IMR-90 (cell line): ENCODE results near the gene FSTL5. TPM values are rescaled to one million over a fixed set of nuclear protein-coding genes. Genes with fewer than 3 reads are reported as not detected.

Source experiments
- ATAC-seq: fragments of 200-7000 bp; cut with Tn5 transposase; 2 replicates; pipeline ENCODE4 v1.9.1; 2020; ENCODE audit warnings: low read depth, mild to moderate bottlenecking, moderate library complexity
- BruUV-seq: library from RNA; stranded (reverse); fragments of 400-500 nt; replicated peaks from 2 replicates; lab custom pipeline; 2021; lab: Mats Ljungman, UMichigan
- CTCF ChIA-PET: fragments of 300-600 bp; formaldehyde crosslinking; extraction: SDS; loops from one replicate; lab custom pipeline; 2021; ENCODE audit warnings: antibody characterized with exemption; lab: Yijun Ruan, JAX
- POLR2A ChIA-PET: fragments of 300-600 bp; sonication (Branson Sonifier 250); formaldehyde crosslinking; loops from one replicate; lab custom pipeline; 2022; ENCODE audit warnings: antibody characterized with exemption; ENCODE audit not compliant: unreplicated experiment; lab: Charles Lee
- DNase-seq: peaks from one replicate; pipeline ENCODE4 v3.0.0; 2013
- H2AFZ ChIP-seq: replicated peaks from 2 replicates; pipeline ENCODE3; 2013; ENCODE audit warnings: low read length, mild to moderate bottlenecking; ENCODE audit not compliant: poor library complexity
- H2AK5ac ChIP-seq: 2 replicates; pipeline ENCODE4 v1.6.1; 2013; ENCODE audit warnings: low read depth, low read length, inconsistent platforms
- H2AK9ac ChIP-seq: replicated peaks from 2 replicates; pipeline ENCODE3; 2013; ENCODE audit warnings: mild to moderate bottlenecking, low read depth, low read length, moderate library complexity; ENCODE audit not compliant: poor library complexity
- H2BK120ac ChIP-seq: 2 replicates; pipeline ENCODE4 v1.6.1; 2013; ENCODE audit warnings: low read depth, low read length, inconsistent platforms
- H2BK15ac ChIP-seq: 3 replicates; pipeline ENCODE4 v1.6.1; 2013; ENCODE audit warnings: low read depth, low read length, inconsistent platforms
- H2BK20ac ChIP-seq: 2 replicates; pipeline ENCODE4 v1.6.1; 2013; ENCODE audit warnings: low read depth, mild to moderate bottlenecking, inconsistent platforms, low read length, moderate library complexity
- H2BK5ac ChIP-seq: 2 replicates; pipeline ENCODE4 v1.6.1; 2013; ENCODE audit warnings: mild to moderate bottlenecking, low read depth, low read length, inconsistent platforms; ENCODE audit not compliant: poor library complexity, severe bottlenecking
- H3K14ac ChIP-seq: replicated peaks from 2 replicates; pipeline ENCODE4 v1.6.1; 2013; ENCODE audit warnings: low read depth, low read length, inconsistent platforms
- H3K18ac ChIP-seq: 2 replicates; pipeline ENCODE4 v1.6.1; 2013; ENCODE audit warnings: low read depth, low read length, control low read depth
- H3K23ac ChIP-seq: 2 replicates; pipeline ENCODE4 v1.6.1; 2013; ENCODE audit warnings: low read depth, low read length, inconsistent platforms
- H3K27ac ChIP-seq: 2 replicates; pipeline ENCODE4 v1.5.1; 2013; ENCODE audit warnings: mild to moderate bottlenecking, control low read depth, low read length; ENCODE audit not compliant: insufficient read depth
- H3K27me3 ChIP-seq: 2 replicates; pipeline ENCODE4 v1.6.1; 2013; ENCODE audit warnings: low read length; ENCODE audit not compliant: control insufficient read depth, insufficient read depth
- H3K36me3 ChIP-seq: 2 replicates; pipeline ENCODE4 v1.6.1; 2013; ENCODE audit warnings: low read length, mixed read lengths; ENCODE audit not compliant: control insufficient read depth, insufficient read depth
- H3K4ac ChIP-seq: 2 replicates; pipeline ENCODE4 v1.6.1; 2013; ENCODE audit warnings: low read depth, low read length, inconsistent platforms
- H3K4me1 ChIP-seq: 2 replicates; pipeline ENCODE4 v1.6.1; 2013; ENCODE audit warnings: low read length, mixed read lengths; ENCODE audit not compliant: control insufficient read depth, insufficient read depth
- H3K4me2 ChIP-seq: 2 replicates; pipeline ENCODE4 v1.6.1; 2013; ENCODE audit warnings: low read depth, mild to moderate bottlenecking, control low read depth, low read length, moderate library complexity
- H3K4me3 ChIP-seq: 2 replicates; pipeline ENCODE4 v1.5.1; 2013; ENCODE audit warnings: low read depth, mild to moderate bottlenecking, control low read depth, low read length, moderate library complexity; ENCODE audit not compliant: insufficient read depth
- H3K56ac ChIP-seq: 2 replicates; pipeline ENCODE4 v1.6.1; 2013; ENCODE audit warnings: low read length, inconsistent platforms; ENCODE audit not compliant: insufficient read depth; ENCODE audit errors: extremely low read depth
- H3K79me1 ChIP-seq, 2 experiments: 2 replicates each; pipeline ENCODE4 v1.6.1; 2013; ENCODE audit warnings: low read length in 2 of 2, inconsistent platforms in 1 of 2, low read depth in 1 of 2
- H3K9ac ChIP-seq: 2 replicates; pipeline ENCODE4 v1.6.1; 2013; ENCODE audit warnings: low read depth, low read length, control low read depth
- H3K9me1 ChIP-seq: 2 replicates; pipeline ENCODE4 v1.6.1; 2013; ENCODE audit warnings: low read length, inconsistent platforms; ENCODE audit not compliant: insufficient read depth
- H3K9me3 ChIP-seq: 2 replicates; pipeline ENCODE4 v1.6.1; 2013; ENCODE audit warnings: low read length; ENCODE audit not compliant: control insufficient read depth, insufficient read depth
- H4K20me1 ChIP-seq: 2 replicates; pipeline ENCODE4 v1.6.1; 2013; ENCODE audit warnings: low read length, inconsistent platforms; ENCODE audit not compliant: insufficient read depth
- H4K5ac ChIP-seq: 2 replicates; pipeline ENCODE4 v1.6.1; 2013; ENCODE audit warnings: mild to moderate bottlenecking, low read depth, low read length, control low read depth
- H4K8ac ChIP-seq, 2 experiments: 2 replicates each; pipeline ENCODE4 v1.6.1; 2013; ENCODE audit warnings: low read depth in 2 of 2, low read length in 2 of 2, control low read depth in 1 of 2, inconsistent platforms in 1 of 2
- H4K91ac ChIP-seq: 2 replicates; pipeline ENCODE4 v1.6.1; 2013; ENCODE audit warnings: low read depth, low read length, inconsistent platforms; ENCODE audit not compliant: insufficient read depth
- CEBPB ChIP-seq: IDR thresholded peaks from 2 replicates; pipeline ENCODE4 v1.6.1; 2012; ENCODE audit warnings: low read depth, low read length, improper control_type of control experiment
- CHD1 ChIP-seq: IDR thresholded peaks from 2 replicates; pipeline ENCODE4 v1.6.1; 2012; ENCODE audit warnings: low read depth, low read length, improper control_type of control experiment
- CTCF ChIP-seq: conservative IDR thresholded peaks from 2 replicates; pipeline ENCODE4 v1.5.1; 2012; ENCODE audit warnings: mild to moderate bottlenecking, low read depth, low read length, improper control_type of control experiment
- MAFK ChIP-seq: IDR thresholded peaks from 2 replicates; pipeline ENCODE4 v1.6.1; 2012; ENCODE audit warnings: low read depth, low read length, improper control_type of control experiment
- MXI1 ChIP-seq: IDR thresholded peaks from 2 replicates; pipeline ENCODE4 v1.6.1; 2012; ENCODE audit warnings: low read depth, mild to moderate bottlenecking, low read length, moderate library complexity, borderline replicate concordance
- RCOR1 ChIP-seq: IDR thresholded peaks from 2 replicates; pipeline ENCODE4 v1.6.1; 2012; ENCODE audit warnings: mild to moderate bottlenecking, low read length, improper control_type of control experiment; ENCODE audit not compliant: insufficient replicate concordance
- WGBS, 2 experiments: methylation state at CpG; one replicate each; pipeline versions ENCODE4 v1.1.5 to v1.1.7; 2013; ENCODE audit warnings: missing lambda C conversion rate in 2 of 2; ENCODE audit not compliant: insufficient read length in 1 of 2; ENCODE audit errors: extremely low coverage in 2 of 2; 5-methylcytosine and 5-hydroxymethylcytosine counted together
- dilution Hi-C: fragments of 300-500 bp; cut with HindIII; formaldehyde crosslinking; loops from one replicate; pipeline ENCODE4 v1.14.3; 2018; ENCODE audit warnings: low sequenced_read_pairs; ENCODE audit not compliant: unreplicated experiment
- in situ Hi-C: fragments of 300-500 bp; cut with MboI; formaldehyde crosslinking; loops from 3 replicates; pipeline ENCODE4 v1.14.3; 2019; ENCODE audit warnings: low sequenced_read_pairs, inconsistent platforms, mixed read lengths
- intact Hi-C: fragments of 100-400 bp; cut with micrococcal nuclease; formaldehyde crosslinking; loops from 2 replicates; pipeline ENCODE4 v1.10.0; 2022
- polyA plus RNA-seq, 3 experiments: library from polyadenylated mRNA; depleted of rRNA; stranded (reverse); fragments of >200 nt; gene quantifications; 2 replicates each; pipeline ENCODE4 v1.2.3, GENCODE V29; 2012; ENCODE audit warnings: low replicate concordance in 1 of 3
- total RNA-seq: library from RNA; depleted of rRNA; stranded (reverse); fragments of >200 nt; gene quantifications from 2 replicates; pipeline ENCODE4 v1.2.3, GENCODE V29; 2012

FSTL5 gene
- total and polyA plus RNA-seq, 2 of the 4 experiments (the other 2 are of a cell fraction) = under 0.01 TPM; not detected in 1

GRCh38 chr4:161822174-161822573 lies 341.6 kb downstream of the FSTL5 start:
- no peak overlapping the region for H2BK5ac ChIP-seq
- H4K20me1 ChIP-seq = no peaks in the 10 kb centered on the region
- no peaks in the 10 kb centered on the region for H3K9me1 ChIP-seq
- H3K4me2 ChIP-seq = no peak overlapping the region
- H2AFZ ChIP-seq = no peak overlapping the region
- POLR2A ChIA-PET = no interaction called here
- H3K4ac ChIP-seq = no peak overlapping the region
- no TSS peak for BruUV-seq
- H3K4me3 ChIP-seq = no peak overlapping the region
- no peak overlapping the region for H3K23ac ChIP-seq
- H2BK120ac ChIP-seq = no peak overlapping the region
- intact Hi-C loops = no loop called here
- no peak overlapping the region for H3K56ac ChIP-seq
- peaks cover 10% of the 10 kb centered on the region for H3K9me3 ChIP-seq
- H3K14ac ChIP-seq = no peak overlapping the region
- no peak overlapping the region for H3K18ac ChIP-seq
- ATAC-seq (no peak), DNase-seq (no peak)
- H3K36me3 ChIP-seq = no peaks in the 10 kb centered on the region
- H4K91ac ChIP-seq = no peak overlapping the region
- no peak overlapping the region for H2BK20ac ChIP-seq
- no peak overlapping the region for H3K27ac ChIP-seq
- no peak overlapping the region for H3K9ac ChIP-seq
- H2AK9ac ChIP-seq = no peak overlapping the region
- H4K8ac ChIP-seq = no peak overlapping the region
- TF ChIP-seq CTCF (no peak), RCOR1 (no peak), MAFK (no peak), CEBPB (no peak), MXI1 (no peak), CHD1 (no peak)
- no peak overlapping the region for H2BK15ac ChIP-seq
- dilution Hi-C loops = no loop called here
- H3K27me3 ChIP-seq = no peaks in the 10 kb centered on the region
- no peak overlapping the region for H4K5ac ChIP-seq
- CTCF ChIA-PET = no interaction called here
- no peaks in the 10 kb centered on the region for H3K4me1 ChIP-seq
- no CpG with 5 or more reads among the region's 1 CpG for WGBS, 2 experiments
- in situ Hi-C loops = no loop called here
- H2AK5ac ChIP-seq = no peak overlapping the region
- H3K79me1 ChIP-seq = no peaks in the 10 kb centered on the region
